T follicular helper cell (primary cell): ENCODE results near the gene ADAMTS4.
A peak's percentile ranks its signal among the peaks of the same experiment; 100 is the strongest.

Experiments used
- DNase-seq: peaks from one replicate; pipeline ENCODE4 v3.0.0-alpha.2; 2020; ENCODE audit warnings: low read depth

The ADAMTS4 gene

DNA sequence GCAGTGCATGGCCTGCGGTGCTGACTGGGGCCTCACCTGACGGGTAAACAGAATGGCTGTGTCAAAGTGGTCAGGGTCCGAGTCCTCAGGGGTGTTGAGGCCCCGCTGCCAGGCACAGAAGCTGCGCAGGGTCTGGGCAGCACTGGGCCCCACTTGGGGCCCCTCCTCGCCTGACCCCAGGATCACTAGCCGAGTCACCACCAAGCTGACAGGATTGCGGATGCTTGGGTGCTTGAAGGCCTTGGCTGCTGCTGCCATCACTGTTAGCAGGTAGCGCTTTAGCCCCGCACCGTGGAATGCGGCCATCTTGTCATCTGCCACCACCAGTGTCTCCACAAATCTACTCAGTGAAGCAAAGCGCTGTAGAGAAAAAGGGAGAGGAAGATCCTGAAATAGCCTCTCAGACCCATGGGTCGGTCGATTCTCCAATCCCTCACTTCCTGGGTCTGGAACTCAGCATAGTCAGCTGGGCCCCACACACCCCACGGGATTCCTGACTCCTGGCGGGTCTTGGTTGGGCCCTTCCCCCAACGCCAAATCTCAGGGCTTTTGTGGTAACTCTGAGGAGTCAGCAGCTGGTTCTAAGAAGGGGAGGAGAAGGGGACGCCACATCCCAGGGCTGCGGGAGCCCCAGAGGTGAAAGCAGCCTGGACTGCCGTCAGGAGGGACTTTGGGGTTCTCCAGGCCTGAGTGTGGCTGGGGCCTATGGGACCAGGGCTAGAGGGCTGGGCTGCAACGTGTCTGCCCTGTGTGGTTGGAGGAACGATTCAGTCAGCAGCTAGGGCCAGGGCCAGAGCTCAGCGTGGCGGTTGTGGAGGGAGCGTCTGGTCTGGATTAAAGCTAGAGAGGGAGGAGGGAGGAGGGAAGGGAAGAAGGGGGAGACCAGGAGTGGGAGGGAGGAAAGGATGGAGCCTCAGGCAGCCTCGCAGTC is 2.1 kb downstream of the ADAMTS4 start:
- DNase-seq = no peak

DNA sequence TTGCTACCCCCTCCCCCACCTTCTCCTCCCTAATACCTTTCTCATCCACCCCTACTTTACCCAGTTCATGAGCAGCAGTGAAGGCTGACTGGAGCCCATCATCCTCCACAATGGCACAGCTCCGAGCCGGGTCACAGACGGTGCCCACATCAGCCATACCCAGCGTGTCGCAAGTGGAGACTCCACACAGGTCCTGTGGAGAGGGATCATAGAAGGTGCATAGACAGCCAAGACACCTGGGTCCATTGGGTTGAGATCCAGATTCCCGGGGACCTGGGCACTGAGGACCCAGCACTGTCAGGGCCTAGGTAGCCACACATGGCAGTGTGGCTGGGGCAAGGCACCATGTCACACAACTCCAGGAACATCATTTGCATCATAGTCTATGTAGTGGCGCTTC is 2.7 kb downstream of the ADAMTS4 start:
- DNase-seq = no peak

DNA sequence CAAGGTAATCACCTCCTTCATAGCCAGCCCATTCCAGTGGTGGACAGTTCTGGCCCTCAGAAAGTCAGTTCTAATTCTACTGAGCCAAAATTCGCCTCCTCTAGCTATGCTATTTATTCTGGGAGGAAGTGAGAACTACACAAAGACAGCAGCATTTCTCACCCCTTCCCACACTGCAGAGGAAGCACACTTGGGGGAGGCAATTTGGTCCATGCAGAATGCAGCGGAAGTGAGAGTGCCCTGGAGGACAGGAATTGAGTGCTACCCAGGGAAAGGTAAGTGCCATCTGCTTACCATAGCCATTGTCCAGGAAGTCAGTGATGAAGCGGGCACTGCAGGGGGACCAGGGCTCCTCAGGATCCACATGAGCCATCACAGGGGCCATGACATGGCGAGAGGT is 3.7 kb downstream of the ADAMTS4 start:
- no peak for DNase-seq

DNA sequence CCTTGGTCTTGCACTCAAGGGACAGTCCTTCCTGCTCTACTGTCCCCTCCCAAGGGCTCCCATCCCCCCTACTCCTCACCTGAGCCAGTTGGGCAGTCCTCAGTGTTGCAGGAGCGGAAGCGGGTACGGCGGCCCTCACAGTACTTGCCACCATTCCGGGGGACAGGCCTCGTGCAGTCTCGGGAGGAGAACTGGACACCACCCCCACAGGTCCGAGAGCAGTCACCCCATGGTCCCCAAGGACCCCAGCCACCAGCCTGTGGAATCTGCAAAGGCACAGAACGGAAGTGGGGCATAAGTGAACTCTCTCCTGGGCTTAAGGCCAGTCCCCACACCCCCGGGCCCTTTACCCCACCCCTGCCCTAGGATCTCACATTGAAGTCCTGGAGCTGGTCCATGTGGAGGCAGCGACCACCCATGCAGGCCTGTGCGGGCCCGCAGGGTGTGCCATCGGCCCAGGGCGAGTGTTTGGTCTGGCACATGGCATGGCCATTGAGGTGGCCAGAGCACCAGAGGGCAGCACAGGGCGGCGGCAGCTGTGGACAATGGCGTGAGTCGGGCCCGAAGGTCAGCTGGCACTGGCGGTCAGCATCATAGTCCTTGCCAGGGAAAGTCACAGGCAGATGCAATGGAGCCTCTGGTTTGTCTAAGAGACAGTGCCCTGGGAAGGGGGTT is 5.2 kb downstream of the ADAMTS4 start:
- DNase-seq = no peak

DNA sequence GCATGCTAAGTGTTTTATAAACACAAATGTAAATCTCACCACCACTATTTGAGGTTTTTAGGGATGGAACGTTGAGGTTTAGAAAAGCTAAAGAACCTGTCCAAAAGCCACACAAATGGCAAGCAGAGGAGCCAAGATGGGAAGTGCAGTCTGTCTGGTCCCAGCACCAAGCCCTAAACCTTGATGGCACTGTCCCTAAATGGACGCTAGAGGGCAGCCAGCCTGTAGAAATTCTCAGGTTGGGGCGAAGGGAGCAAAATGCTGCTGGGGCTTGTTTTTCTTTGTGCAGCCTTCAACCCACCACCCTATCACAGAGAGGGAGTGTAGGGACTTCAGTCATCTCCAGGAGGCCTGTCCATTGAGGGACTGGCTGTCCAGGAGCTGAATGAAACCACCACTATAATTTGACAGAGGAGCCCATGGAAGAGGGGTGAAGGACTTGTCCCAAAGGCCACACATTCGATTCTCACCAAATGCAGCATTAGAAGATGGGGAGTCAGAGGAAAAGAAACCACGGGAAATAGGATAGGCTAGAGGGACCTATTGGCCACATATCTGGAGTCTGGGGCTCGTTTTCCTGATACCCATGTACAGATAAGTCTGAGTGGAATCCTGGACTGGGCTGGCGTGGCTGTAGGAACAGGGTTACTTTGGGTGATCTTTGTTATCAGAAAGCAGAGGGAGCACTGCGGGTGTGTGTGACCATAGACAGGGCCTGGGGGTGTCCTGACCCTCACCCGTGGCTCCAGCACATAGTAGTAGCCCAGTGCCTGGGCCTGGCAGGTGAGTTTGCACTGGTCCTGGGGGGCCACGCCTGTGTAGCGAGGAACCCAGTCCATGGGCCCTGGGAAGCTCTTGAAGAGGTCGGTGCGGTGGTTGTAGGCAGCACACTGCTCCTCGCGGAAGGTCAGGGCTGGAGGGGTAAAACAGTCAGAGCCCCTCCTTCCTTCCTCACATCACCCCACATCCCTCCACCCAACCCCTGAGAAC is 6.1 kb downstream of the ADAMTS4 start:
- DNase-seq = peak; percentile 49

DNA sequence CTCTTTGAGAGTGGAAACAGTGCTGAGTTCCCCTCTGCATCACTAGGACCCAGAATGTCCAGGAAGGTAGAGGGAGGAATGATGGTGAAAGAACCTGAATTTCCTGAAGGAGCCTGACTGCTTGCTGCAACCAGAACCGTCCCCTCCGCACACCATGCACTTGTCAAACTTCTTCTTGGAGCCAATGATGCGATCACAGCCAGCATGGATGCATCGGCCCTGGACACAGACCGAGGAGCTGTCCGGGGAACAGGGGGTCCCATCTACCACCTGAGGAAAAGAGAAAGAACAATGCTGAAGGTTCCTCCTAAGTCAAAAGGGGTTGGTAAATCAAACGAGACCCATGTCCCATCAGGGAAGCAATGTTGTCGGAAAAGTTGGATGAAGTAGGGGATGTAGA is 6.9 kb downstream of the ADAMTS4 start:
- DNase-seq = no peak

DNA sequence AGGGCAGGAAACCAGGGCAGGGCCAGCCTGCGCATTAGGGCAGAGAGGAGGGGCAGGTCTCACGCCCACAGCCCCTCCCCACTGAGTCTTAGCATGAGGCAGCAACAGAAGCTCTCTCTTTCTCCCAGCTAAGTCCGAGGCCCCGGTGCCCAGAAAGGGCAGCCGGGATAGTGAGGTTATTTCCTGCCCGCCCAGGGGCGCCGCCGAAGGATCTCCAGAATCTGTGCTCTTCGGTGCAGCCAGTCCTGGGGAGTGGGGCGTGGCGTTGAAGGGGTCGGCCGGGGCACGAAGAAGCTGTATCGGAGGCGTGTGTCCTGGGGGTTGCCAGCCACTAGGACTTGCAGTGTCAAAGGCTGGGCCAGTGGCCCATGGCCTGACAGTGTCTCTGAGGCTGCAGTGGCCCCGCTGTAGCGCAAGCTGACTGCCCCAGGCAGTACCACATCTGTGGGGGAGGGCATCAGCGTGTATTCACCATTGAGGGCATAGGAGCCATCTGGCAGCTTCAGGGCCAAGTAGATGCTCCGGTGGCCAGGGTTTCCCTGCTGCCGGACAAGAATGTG is 7.8 kb downstream of the ADAMTS4 start:
- DNase-seq = no peak

DNA sequence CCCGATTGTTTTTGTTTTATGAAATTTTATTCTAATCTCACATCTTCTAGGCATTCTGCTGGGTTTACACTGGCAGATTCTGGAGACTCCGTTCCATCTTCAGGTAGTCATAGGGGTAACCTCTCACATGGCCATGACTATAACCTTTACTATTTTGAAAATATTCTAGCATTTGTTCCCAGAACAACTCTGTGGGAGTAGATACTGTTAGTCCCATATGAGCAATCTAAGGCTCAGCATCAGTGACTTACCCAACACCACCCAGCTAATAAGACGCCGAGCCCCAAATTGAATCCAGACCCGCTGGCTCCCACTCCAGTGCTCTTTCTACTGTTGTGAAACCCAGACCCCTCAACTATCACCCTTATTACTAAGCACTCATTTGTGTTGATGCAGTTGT is 9.8 kb downstream of the ADAMTS4 start:
- no peak for DNase-seq

DNA sequence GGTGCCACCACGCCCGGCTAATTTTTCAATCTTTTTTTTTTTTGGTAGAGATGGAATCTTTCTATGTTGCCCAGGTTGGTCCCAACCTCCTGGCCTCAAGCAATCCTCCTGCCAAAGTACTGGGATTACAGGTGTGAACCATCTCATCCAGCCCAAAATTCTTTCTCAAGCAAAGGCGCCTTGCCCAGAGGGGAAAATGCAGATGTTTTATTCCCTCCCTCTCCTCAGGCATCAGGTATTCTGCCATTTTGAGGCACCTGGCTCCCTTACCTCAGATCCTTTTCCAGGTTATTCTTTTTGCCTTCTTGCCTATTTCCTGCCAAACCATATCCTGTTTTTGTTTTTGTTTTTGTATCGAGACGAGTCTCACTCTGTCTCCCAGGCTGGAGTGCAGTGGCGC is 10.5 kb downstream of the ADAMTS4 start:
- no peak for DNase-seq

DNA sequence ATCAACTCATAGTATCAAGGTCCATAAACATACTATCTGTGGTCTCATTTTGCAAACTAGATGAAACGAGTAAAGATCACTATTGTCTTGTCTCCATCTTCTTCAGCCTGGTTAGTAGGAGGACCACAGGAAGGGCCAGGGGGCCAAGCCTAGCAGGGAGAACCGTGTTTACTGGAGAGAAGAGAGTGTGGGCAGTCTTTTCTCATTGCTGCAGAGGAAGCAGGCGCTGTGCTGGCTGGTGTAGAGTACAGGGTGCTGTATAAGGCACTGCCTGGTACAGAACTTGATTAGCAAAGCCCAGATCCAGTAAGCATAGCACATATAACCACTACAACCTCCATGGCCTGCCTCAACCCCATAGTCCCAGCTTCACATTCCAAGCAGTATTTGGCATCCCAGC is 11.5 kb downstream of the ADAMTS4 start:
- DNase-seq = no peak

DNA sequence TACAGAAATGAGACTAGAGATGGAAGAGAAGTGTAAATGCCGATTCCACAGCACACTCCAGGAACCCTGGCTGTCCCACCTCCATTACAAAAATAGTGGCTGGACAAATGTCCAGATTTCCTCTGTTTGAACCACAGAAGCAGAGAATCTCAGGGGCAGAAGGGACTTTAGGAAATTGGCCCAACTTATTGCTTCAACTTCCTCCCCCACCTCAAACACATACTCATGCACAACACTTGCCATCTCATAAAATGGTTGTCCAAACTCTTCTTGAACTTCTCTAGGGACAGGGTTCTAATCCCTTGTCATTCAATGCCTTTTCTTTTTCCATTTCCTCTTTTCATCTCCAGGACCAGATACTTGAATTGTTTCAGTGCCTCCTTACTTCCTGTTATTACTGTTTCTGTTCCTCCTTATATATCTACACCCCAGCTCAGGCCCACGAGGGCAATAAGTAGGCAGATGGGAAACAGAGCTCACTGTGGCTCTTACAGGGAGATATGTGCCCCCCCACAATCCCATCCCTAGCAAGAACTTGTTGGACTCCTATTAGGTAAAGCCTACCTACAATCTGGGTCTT is 13.0 kb downstream of the ADAMTS4 start:
- no peak for DNase-seq

DNA sequence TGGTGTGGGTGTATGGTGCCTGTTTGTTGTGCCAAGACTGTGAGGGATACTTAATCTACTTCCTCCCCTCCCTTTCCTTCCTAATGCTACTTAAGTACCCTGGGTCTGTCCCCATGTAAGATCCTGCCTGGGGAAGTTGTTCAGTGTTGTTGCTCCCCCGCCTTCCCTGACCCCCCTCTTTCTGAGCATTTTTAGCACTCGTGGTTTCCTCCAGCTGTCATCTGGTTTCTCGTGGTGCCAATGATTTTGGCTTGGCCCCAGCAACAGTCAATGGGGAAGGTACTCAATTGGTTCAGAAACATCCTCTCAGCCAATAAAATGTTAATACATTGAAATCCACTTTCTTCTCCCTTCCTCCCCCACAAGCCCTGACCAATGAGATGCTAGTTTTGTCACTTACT is 13.6 kb downstream of the ADAMTS4 start:
- peak; percentile 75 for DNase-seq

DNA sequence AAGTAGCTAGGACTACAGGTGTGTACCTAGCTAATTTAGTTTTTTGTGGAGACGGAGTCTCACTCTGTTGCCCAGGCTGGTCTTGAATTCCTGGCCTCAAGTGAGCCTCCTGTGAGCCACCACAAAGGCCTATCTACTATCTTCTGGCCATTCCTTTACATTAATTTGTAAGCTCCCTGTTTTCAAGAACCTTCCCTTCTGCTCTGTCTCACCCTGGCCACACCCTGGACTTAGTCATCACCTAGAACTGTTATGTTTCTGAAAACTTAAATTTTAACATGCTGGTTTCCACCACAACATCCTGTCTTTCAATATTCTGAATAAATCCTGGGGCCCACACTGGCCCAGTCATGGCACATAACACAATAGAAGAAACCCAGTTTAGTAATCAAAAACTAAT is 16.6 kb downstream of the ADAMTS4 start:
- peak; percentile 27 for DNase-seq

DNA sequence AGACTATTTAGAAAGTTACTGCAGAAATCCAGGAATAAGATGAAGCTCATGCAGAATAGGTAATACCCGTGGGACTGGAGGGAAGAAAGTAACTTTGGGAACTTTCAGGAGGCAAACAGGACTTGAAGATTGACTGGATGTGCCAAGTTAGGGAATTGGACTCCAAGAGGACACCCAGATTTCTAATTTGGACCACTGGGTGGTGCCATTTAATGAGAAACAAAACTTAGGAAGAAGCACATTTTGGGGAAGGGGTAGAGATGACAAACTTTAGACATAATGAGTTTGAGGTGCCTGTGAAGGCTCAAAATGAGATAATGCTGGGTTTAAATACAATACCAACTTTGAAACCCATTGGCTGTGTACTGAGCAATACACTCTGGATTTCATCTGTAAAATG is 18.2 kb downstream of the ADAMTS4 start:
- DNase-seq = no peak

DNA sequence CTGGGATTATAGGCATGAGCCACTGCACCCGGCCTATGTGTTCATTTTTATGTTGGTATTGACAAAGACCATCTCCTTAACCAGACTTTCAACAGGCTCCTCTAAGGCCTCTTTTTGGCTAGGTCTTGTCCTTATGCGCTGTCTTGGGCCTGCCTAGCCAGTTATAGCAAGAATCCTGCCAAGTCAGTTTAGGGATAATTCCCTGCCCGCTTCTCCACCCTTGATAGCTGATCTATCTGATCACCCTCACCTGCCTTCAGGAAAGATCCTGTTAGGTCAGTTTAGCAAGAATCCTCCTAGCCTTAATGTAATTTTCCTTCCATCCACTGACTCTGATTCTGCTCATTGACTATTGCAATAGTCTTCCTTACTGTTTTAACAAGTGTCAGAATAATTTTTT is 19.2 kb downstream of the ADAMTS4 start:
- no peak for DNase-seq

DNA sequence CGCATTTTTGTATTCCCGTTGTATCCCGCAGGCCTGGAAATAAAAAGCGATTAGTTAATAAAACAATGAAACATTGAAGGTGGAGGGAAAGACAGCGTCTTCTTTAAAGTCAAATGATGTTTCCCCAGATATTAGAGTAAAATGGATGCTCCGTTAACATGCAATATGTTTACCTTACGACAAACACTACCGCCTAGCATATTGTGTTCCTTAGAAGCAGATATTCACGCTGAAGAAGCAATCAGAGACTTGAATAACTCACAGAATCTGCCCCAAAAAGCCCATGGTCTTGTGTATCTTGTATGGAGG is 21.0 kb downstream of the ADAMTS4 start:
- no peak for DNase-seq

DNA sequence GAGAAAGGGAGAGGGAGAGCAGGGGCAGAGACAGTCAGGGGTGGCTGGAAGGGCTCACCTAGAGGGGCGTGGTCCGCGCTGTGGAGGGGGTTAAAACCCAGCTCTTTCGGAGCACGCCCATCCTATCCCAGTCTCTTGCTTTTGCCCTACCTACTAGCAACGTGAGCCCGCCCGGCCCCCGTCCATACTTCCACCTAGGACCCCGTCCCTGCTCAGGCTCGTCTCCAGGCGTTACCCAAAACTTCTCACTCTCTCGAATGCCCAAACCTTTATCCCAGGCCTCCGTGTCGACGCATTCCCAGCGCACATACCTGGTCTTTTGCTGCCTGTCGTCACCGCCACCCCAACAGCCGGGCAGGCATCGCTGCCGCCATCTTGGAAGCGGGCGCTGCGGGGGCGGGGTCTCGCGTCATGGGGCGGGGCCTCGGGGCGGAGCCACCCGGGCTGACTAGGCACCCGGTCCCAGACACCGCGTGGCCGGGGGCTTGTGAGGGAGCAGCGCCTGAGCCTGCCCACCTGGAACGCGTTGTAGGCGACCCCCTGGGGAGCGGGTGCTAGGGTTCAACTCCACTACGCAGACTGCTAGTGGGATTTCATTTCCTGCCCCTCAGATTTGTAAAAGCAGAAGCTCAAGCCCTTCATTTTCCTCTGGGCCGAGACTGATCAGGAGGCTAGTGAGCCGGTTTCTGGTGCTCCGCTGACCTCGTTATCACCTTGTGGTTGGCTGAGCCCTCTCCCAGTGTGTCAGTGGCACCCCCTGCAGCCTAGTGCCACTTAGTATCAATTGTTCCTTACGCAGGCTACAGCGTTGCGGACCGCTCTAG is 21.5 kb downstream of the ADAMTS4 start, which contains the start of gene B4GALT3:
TSS of gene B4GALT3 (minus strand) at position 396 of the 824 bp plus-strand sequence. CDS start 1,447 bp downstream, outside the sequence.
- peak; percentile 88 for DNase-seq

DNA sequence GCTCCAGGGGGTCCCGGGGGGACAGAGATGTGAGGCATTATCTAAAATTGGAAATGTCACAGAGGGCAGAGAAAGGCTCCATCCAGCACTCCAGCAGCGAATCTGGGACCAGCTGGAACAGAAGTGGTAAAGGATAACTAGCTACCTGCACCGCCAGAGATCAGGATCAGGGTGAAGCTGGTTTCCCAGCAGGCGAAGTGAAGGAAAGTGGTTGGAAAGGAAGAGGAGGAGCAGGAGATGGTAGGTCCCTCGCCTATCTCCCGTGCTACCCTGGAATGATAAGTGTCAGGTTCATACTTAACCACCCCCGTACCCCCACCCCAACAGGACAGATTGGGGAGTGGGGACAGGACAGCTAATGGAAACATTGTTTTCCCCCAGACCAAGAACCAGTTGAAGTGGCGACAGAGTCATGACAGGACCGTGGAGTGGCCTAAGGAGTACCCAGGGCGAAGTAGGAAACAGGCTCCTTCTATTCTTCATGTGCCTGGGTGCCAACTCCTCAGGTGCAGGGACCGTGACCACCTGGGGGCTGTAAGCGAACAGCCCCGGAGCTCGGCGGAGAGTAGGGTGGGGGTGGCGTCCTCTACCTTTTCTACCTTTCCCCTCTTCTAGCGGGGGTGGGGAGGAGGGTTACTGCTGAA is 22.3 kb downstream of the ADAMTS4 start:
- DNase-seq = no peak

DNA sequence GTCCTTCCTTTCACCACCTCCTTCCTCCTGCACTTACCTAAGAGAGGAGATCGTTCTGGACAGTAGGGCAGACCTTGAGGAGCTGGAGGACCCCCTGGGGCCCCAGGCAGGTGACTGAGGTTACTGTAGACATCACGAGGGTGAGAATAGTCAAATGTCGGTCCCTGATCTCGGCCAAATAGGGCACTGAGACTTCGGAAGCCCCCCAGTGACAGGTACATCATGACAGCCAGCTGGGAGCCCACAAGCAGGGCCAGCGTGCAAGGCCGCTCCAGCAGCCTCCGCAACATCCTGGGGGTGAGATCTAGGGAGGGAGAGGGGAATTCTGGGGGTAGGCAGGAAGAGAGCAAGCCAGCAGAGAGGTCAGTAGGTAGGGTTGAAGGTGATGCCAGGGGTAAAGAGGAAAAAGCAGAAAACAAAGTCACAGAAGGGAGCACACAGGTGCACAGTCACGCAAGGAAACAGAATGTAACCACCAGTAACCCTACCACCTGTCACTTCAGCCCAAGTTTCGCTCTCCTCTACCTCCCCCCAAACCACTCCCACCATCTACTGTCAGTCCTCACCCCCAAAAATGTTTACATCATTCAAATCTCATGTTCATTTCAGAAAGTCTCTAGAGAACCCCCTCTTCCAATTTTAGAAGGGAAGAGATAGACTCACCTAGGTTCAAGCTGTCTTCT is 22.9 kb downstream of the ADAMTS4 start:
- DNase-seq = no peak

DNA sequence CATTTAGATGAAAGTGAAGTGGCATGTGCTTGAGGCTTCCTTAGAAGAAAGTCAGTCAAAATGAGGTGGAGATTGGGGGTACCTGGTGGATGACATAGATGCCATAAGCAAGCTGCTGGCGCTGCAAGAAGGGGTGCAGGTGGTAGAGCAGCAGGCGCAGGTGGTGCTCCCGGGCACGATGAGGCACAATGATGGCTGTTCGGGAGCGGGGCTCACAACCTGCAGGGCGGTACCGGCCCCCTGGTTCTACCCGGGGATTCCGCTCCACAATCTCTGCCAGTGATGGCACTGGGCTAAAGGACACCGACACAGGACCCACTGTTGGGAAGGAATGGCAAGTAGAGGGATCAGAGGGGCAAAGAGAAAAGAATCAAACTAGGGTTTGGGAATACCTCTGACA is 23.9 kb downstream of the ADAMTS4 start:
- no peak for DNase-seq
